Measurements from ENCODE around the gene MID1. TPM values are rescaled to one million over a fixed set of nuclear protein-coding genes. Genes with fewer than 3 reads are reported as not detected.

MID1 gene
- total and polyA plus RNA-seq, 4 donors = 3.4 to 34.7 (median 19.0) TPM

DNA sequence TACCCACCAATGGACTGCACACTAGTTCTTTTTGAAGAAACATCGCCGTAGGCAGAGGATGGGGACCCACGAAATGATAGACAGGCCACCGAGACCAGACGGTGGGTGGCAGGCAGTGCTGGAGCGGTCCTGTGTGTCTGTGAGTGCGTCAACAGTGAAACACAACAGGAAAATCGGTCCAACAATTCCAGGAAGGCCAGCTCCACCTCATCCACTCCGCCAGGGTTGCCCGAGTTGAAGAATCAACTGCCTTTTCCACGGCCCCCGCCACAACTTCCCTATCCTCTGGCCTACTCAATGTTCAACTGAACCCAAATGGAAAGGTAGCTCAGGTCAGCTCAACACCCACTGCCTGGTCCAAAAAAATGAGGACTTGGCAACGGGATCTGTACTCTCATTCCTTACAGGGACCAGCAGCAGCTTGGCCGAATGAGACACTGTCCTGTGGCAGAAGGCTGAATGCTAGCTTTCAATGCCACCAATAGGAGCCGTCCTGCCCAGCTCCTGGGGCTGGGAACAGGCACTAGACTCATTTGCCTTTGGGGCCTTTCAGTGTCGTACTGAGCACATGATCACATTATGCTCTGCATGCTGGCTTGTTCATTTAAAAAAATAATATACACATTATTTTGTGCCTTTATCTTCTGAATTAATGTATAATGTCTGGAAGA lies 43.5 kb downstream of the MID1 start:
- no peak overlapping the region for H3K27ac ChIP-seq (ENCODE audit: low read depth in 1 of 2, low read length in 2 of 2)
- H3K4me3 ChIP-seq (ENCODE audit: low read length in 2 of 2) = no peak overlapping the region
- WGBS, 2 donors = 52 to 55% methylated on average over 16 of the region's 16 CpGs
- peak; percentile 37 for ATAC-seq (ENCODE audit: low FRiP score)
- H3K4me1 ChIP-seq (ENCODE audit: control insufficient read depth in 1 of 2, insufficient read depth in 2 of 2, low read length in 2 of 2) = peaks cover 0 to 1% of the 10 kb centered on the region in 2 donors
- no peaks in the 10 kb centered on the region for H3K9me3 ChIP-seq (ENCODE audit: control insufficient read depth, low read length)
- intact Hi-C loops (cut with DNase I) = no loop called here
- no peaks in the 10 kb centered on the region for H3K36me3 ChIP-seq (ENCODE audit: control insufficient read depth in 1 of 2, insufficient read depth in 2 of 2, low read length in 1 of 2)
- DNase-seq = no peak
- H3K27me3 ChIP-seq (ENCODE audit: control insufficient read depth in 1 of 2, insufficient read depth in 2 of 2, low read length in 1 of 2) = no peaks in the 10 kb centered on the region

- intact Hi-C loops (cut with DNase I) = no loop called here
- no peaks in the 10 kb centered on the region for H3K27me3 ChIP-seq (ENCODE audit: control insufficient read depth in 1 of 2, insufficient read depth in 2 of 2, low read length in 1 of 2)
- no peak overlapping the region for H3K4me3 ChIP-seq (ENCODE audit: low read length in 2 of 2)
- H3K4me1 ChIP-seq (ENCODE audit: control insufficient read depth in 1 of 2, insufficient read depth in 2 of 2, low read length in 2 of 2) = peaks cover 0 to 1% of the 10 kb centered on the region in 2 donors
- ATAC-seq (ENCODE audit: low FRiP score) (no peak), DNase-seq (no peak)
- no peaks in the 10 kb centered on the region for H3K9me3 ChIP-seq (ENCODE audit: control insufficient read depth, low read length)
- 74 to 86% methylated on average over 4 of the region's 4 CpGs for WGBS, 2 donors
- H3K27ac ChIP-seq (ENCODE audit: low read depth in 1 of 2, low read length in 2 of 2) = no peak overlapping the region
- H3K36me3 ChIP-seq (ENCODE audit: control insufficient read depth in 1 of 2, insufficient read depth in 2 of 2, low read length in 1 of 2) = no peaks in the 10 kb centered on the region
These were observed 44.2 kb downstream of the MID1 start for GRCh38 chrX:10576186-10576585.

GRCh38 chrX:10574663-10575062 lies 45.7 kb downstream of the MID1 start:
- no peak overlapping the region for H3K27ac ChIP-seq (ENCODE audit: low read depth in 1 of 2, low read length in 2 of 2)
- 44 to 67% methylated on average over 4 of the region's 4 CpGs for WGBS, 2 donors
- H3K36me3 ChIP-seq (ENCODE audit: control insufficient read depth in 1 of 2, insufficient read depth in 2 of 2, low read length in 1 of 2) = no peaks in the 10 kb centered on the region
- DNase-seq = no peak
- peaks cover 1% of the 10 kb centered on the region in 2 donors for H3K4me1 ChIP-seq (ENCODE audit: control insufficient read depth in 1 of 2, insufficient read depth in 2 of 2, low read length in 2 of 2)
- intact Hi-C loops (cut with DNase I) = no loop called here
- no peaks in the 10 kb centered on the region for H3K27me3 ChIP-seq (ENCODE audit: control insufficient read depth in 1 of 2, insufficient read depth in 2 of 2, low read length in 1 of 2)
- no peaks in the 10 kb centered on the region for H3K9me3 ChIP-seq (ENCODE audit: control insufficient read depth, low read length)
- ATAC-seq (ENCODE audit: low FRiP score) = no peak
- H3K4me3 ChIP-seq (ENCODE audit: low read length in 2 of 2) = no peak overlapping the region

GRCh38 chrX:10571260-10571659 lies 49.1 kb downstream of the MID1 start:
- ATAC-seq (ENCODE audit: low FRiP score) (no peak), DNase-seq (no peak)
- no peak overlapping the region for H3K27ac ChIP-seq (ENCODE audit: low read depth in 1 of 2, low read length in 2 of 2)
- no peaks in the 10 kb centered on the region for H3K27me3 ChIP-seq (ENCODE audit: control insufficient read depth in 1 of 2, insufficient read depth in 2 of 2, low read length in 1 of 2)
- H3K4me1 ChIP-seq (ENCODE audit: control insufficient read depth in 1 of 2, insufficient read depth in 2 of 2, low read length in 2 of 2) = peaks cover 0 to 2% of the 10 kb centered on the region in 2 donors
- no peaks in the 10 kb centered on the region for H3K9me3 ChIP-seq (ENCODE audit: control insufficient read depth, low read length)
- intact Hi-C loops (cut with DNase I) = no loop called here
- no peak overlapping the region for H3K4me3 ChIP-seq (ENCODE audit: low read length in 2 of 2)
- H3K36me3 ChIP-seq (ENCODE audit: control insufficient read depth in 1 of 2, insufficient read depth in 2 of 2, low read length in 1 of 2) = peaks cover 0 to 3% of the 10 kb centered on the region in 2 donors
- 65 to 81% methylated on average over 1 of the region's 1 CpG for WGBS, 2 donors

DNA sequence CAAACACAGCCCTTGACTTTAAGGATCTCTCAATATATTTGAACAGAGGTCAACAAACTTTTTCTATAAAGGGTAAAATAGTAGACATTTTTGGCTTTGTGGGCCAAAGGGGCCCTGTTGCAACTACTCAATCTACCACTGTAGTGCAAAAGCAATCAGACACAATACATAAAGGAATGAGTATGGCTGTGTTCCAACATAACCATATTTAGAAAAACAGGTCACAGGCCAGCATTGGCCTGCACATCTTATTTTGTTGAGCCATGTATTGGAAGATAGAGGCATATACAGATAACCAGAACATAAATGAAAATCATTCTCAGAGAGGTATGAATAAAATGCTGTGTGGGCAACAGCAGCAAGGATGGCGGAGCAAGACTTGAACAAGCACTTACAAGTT lies 49.8 kb downstream of the MID1 start:
- Histone ChIP-seq H3K4me3 (ENCODE audit: low read length in 2 of 2) (no peak overlapping the region), H3K4me1 (ENCODE audit: control insufficient read depth in 1 of 2, insufficient read depth in 2 of 2, low read length in 2 of 2) (peaks cover 0 to 2% of the 10 kb centered on the region in 2 donors), H3K9me3 (ENCODE audit: control insufficient read depth, low read length) (no peaks in the 10 kb centered on the region), H3K27me3 (ENCODE audit: control insufficient read depth in 1 of 2, insufficient read depth in 2 of 2, low read length in 1 of 2) (no peaks in the 10 kb centered on the region), H3K36me3 (ENCODE audit: control insufficient read depth in 1 of 2, insufficient read depth in 2 of 2, low read length in 1 of 2) (peaks cover 0 to 3% of the 10 kb centered on the region in 2 donors), H3K27ac (ENCODE audit: low read depth in 1 of 2, low read length in 2 of 2) (no peak overlapping the region)
- DNase-seq = no peak
- no peak for ATAC-seq (ENCODE audit: low FRiP score)
- whole genome bisulfite sequencing, 2 donors = 91 to 98% methylated on average over 1 of the region's 1 CpG
- intact Hi-C loops (cut with DNase I) = no loop called here

DNA sequence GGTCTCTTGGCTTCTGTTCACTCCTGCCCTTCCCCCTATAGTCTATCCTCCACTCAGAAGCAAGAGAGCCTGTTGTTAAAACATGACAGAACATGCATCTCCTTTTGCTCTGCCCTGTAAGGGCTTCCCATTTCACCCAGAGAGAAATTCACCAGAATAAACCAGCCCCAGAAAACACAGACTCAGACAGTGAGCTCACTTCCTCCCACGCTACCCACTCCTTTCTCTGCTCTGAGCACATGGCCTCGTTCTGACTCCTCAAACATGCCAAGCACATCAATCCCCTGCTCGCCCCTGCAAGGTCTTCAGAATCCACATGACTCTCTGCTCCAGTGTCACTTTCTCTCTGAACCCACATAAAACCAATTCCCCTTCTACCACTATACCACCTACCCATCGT lies 50.4 kb downstream of the MID1 start:
- DNase-seq (no peak), ATAC-seq (ENCODE audit: low FRiP score) (no peak)
- no peaks in the 10 kb centered on the region for H3K27me3 ChIP-seq (ENCODE audit: control insufficient read depth in 1 of 2, insufficient read depth in 2 of 2, low read length in 1 of 2)
- H3K36me3 ChIP-seq (ENCODE audit: control insufficient read depth in 1 of 2, insufficient read depth in 2 of 2, low read length in 1 of 2) = peaks cover 0 to 3% of the 10 kb centered on the region in 2 donors
- intact Hi-C loops (cut with DNase I) = no loop called here
- H3K27ac ChIP-seq (ENCODE audit: low read depth in 1 of 2, low read length in 2 of 2) = no peak overlapping the region
- no peaks in the 10 kb centered on the region for H3K9me3 ChIP-seq (ENCODE audit: control insufficient read depth, low read length)
- H3K4me1 ChIP-seq (ENCODE audit: control insufficient read depth in 1 of 2, insufficient read depth in 2 of 2, low read length in 2 of 2) = peaks cover 0 to 2% of the 10 kb centered on the region in 2 donors
- H3K4me3 ChIP-seq (ENCODE audit: low read length in 2 of 2) = no peak overlapping the region
- 18 to 23% methylated on average over 4 of the region's 4 CpGs for WGBS, 2 donors

GRCh38 chrX:10568428-10568827 lies 52.0 kb downstream of the MID1 start:
- ATAC-seq (ENCODE audit: low FRiP score) = no peak
- intact Hi-C loops (cut with DNase I) = no loop called here

DNA sequence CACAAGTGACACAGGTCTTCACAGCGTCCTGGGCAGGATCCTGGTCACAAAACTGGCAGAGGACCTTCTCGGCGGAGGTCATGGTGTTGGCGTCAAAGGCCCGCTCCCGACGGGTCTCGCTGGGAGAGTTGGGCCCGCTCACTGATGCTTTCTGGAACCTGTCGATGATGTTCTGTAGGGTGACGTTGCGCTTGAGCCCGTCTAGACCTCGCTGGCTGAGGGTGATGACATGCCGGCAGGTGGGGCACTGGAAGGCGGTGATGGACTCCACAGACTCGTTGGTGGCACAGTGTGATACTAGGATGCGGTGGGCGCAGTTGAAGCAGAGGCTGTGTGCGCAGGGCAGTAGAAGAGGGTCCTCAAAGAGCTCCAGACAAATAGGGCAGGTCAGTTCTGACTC lies 53.2 kb downstream of the MID1 start:
- intact Hi-C loops (cut with DNase I) = no loop called here
- Histone ChIP-seq H3K27me3 (ENCODE audit: control insufficient read depth in 1 of 2, insufficient read depth in 2 of 2, low read length in 1 of 2) (no peaks in the 10 kb centered on the region), H3K4me3 (ENCODE audit: low read length in 2 of 2) (no peak overlapping the region), H3K4me1 (ENCODE audit: control insufficient read depth in 1 of 2, insufficient read depth in 2 of 2, low read length in 2 of 2) (peaks cover 0 to 2% of the 10 kb centered on the region in 2 donors), H3K27ac (ENCODE audit: low read depth in 1 of 2, low read length in 2 of 2) (no peak overlapping the region), H3K36me3 (ENCODE audit: control insufficient read depth in 1 of 2, insufficient read depth in 2 of 2, low read length in 1 of 2) (peaks cover 0 to 3% of the 10 kb centered on the region in 2 donors), H3K9me3 (ENCODE audit: control insufficient read depth, low read length) (no peaks in the 10 kb centered on the region)
- WGBS, 2 donors = 85 to 95% methylated on average over 20 of the region's 20 CpGs
- DNase-seq (no peak), ATAC-seq (ENCODE audit: low FRiP score) (no peak)

More at GRCh38 chrX:10568428-10568827, 52.0 kb downstream of the MID1 start:
- Histone ChIP-seq H3K4me3 (ENCODE audit: low read length in 2 of 2) (no peak overlapping the region), H3K36me3 (ENCODE audit: control insufficient read depth in 1 of 2, insufficient read depth in 2 of 2, low read length in 1 of 2) (peaks cover 0 to 3% of the 10 kb centered on the region in 2 donors), H3K9me3 (ENCODE audit: control insufficient read depth, low read length) (no peaks in the 10 kb centered on the region), H3K27ac (ENCODE audit: low read depth in 1 of 2, low read length in 2 of 2) (no peak overlapping the region), H3K27me3 (ENCODE audit: control insufficient read depth in 1 of 2, insufficient read depth in 2 of 2, low read length in 1 of 2) (no peaks in the 10 kb centered on the region), H3K4me1 (ENCODE audit: control insufficient read depth in 1 of 2, insufficient read depth in 2 of 2, low read length in 2 of 2) (peaks cover 0 to 2% of the 10 kb centered on the region in 2 donors)
- no peak for DNase-seq
- WGBS, 2 donors = 17 to 35% methylated on average over 3 of the region's 3 CpGs

GRCh38 chrX:10566716-10567097 lies 53.7 kb downstream of the MID1 start:
- DNase-seq (no peak), ATAC-seq (ENCODE audit: low FRiP score) (no peak)
- Histone ChIP-seq H3K4me1 (ENCODE audit: control insufficient read depth in 1 of 2, insufficient read depth in 2 of 2, low read length in 2 of 2) (peaks cover 0 to 2% of the 10 kb centered on the region in 2 donors), H3K27ac (ENCODE audit: low read depth in 1 of 2, low read length in 2 of 2) (no peak overlapping the region), H3K36me3 (ENCODE audit: control insufficient read depth in 1 of 2, insufficient read depth in 2 of 2, low read length in 1 of 2) (peaks cover 0 to 3% of the 10 kb centered on the region in 2 donors), H3K27me3 (ENCODE audit: control insufficient read depth in 1 of 2, insufficient read depth in 2 of 2, low read length in 1 of 2) (no peaks in the 10 kb centered on the region), H3K4me3 (ENCODE audit: low read length in 2 of 2) (no peak overlapping the region), H3K9me3 (ENCODE audit: control insufficient read depth, low read length) (no peaks in the 10 kb centered on the region)
- 87 to 92% methylated on average over 11 of the region's 11 CpGs for WGBS, 2 donors
- intact Hi-C loops (cut with DNase I) = no loop called here

Measured in aorta (tissue), 5 donors.